ENCODE results near the gene PAX7. TPM values are rescaled to one million over a fixed set of nuclear protein-coding genes. Genes with fewer than 3 reads are reported as not detected.

Gene PAX7
- total and polyA plus RNA-seq, 9 of the 15 experiments (the other 6 are each of a cell fraction or from before 2014, with no cell fraction given), result not detected

- ATAC-seq (no peak), FAIRE-seq (no peak), DNase-seq (ENCODE audit: extremely low read depth in 1 of 4, low spot score in 3 of 4) (no peak)
- 19% methylated on average over 46 of the region's 53 CpGs for WGBS (ENCODE audit: insufficient coverage, low coverage, missing lambda C conversion rate)
- Histone ChIP-seq H3K4me2 (ENCODE audit: insufficient read depth, low read length) (no peak overlapping the region), H2AFZ (ENCODE audit: low read depth, low read length) (no peak overlapping the region), H4K20me1 (replicated peaks; ENCODE audit: control insufficient read depth, insufficient read depth, low read length) (0 out of 2 replicates have a peak, but pooled peaks cover 9% of the 10 kb centered on the region), H3K27ac (ENCODE audit: extremely low read depth, low read depth, low read length) (no peak overlapping the region), H3K9me3 (replicated peaks; ENCODE audit: control insufficient read depth, insufficient read depth, low read depth, low read length) (no peaks in the 10 kb centered on the region), H3K79me2 (ENCODE audit: control insufficient read depth, insufficient read depth, low read length) (no peaks in the 10 kb centered on the region), H3K9ac (ENCODE audit: insufficient read depth in 1 of 2, low read depth in 2 of 2, low read length in 2 of 2) (no peak overlapping the region), H3K27me3 (ENCODE audit: control insufficient read depth in 2 of 2, insufficient read depth in 2 of 2, low read length in 2 of 2) (peaks cover 62 to 76% of the 10 kb centered on the region in 2 experiments), H3K4me1 (replicated peaks in 1 of 2; ENCODE audit: control insufficient read depth in 2 of 2, insufficient read depth in 2 of 2, low read length in 2 of 2) (no peaks in the 10 kb centered on the region; a peak in 1 of 5 replicates), H3K4me3 (no peak overlapping the region), H3K9me1 (ENCODE audit: control insufficient read depth, insufficient read depth, low read length) (no peaks in the 10 kb centered on the region), H3K36me3 (ENCODE audit: control insufficient read depth, insufficient read depth, low read length) (no peaks in the 10 kb centered on the region)
- POLR2A ChIA-PET, result interaction anchor here (0.7 to 1.1 kb wide), 3 partner anchors 23 to 40 kb away, joined by 3 read pairs; no protein-coding TSS in a partner anchor
- CTCF ChIA-PET (ENCODE audit: low intra/inter-chr PET ratio), result no interaction called here
- intact Hi-C loops (cut with micrococcal nuclease) (no loop called here), in situ Hi-C loops (cut with MboI) (no loop called here)
- TF ChIP-seq ZNF699 (CRISPR knock-in tag; IDR thresholded peaks at IDR 0.05; ENCODE audit: insufficient replicate concordance), result no peak
- TF ChIP-seq GTF2A2 (tag; IDR thresholded peaks at IDR 0.05), result no peak
- no peak for TF ChIP-seq GABPA (tag; conservative IDR thresholded peaks at IDR 0.05; ENCODE audit: low read depth)
- TF ChIP-seq SPI1 (IDR thresholded peaks at IDR 0.05; ENCODE audit: borderline replicate concordance, low read depth, low read length), result no peak
- TF ChIP-seq KLF10 (CRISPR knock-in tag; IDR thresholded peaks at IDR 0.05), result no peak
- BruUV-seq (replicated peaks), result no TSS peak
Measured at GRCh38 chr1:18631496-18632217, 1.0 kb downstream of the PAX7 start.

- 29% methylated on average over 23 of the region's 23 CpGs for WGBS (ENCODE audit: insufficient coverage, low coverage, missing lambda C conversion rate)
- Histone ChIP-seq H3K4me1 (replicated peaks in 1 of 2; ENCODE audit: control insufficient read depth in 2 of 2, insufficient read depth in 2 of 2, low read length in 2 of 2) (no peaks in the 10 kb centered on the region; a peak in 1 of 5 replicates), H3K4me3 (no peak overlapping the region), H3K4me2 (ENCODE audit: insufficient read depth, low read length) (no peak overlapping the region), H2AFZ (ENCODE audit: low read depth, low read length) (no peak overlapping the region), H3K27me3 (ENCODE audit: control insufficient read depth in 2 of 2, insufficient read depth in 2 of 2, low read length in 2 of 2) (peaks cover 66 to 81% of the 10 kb centered on the region in 2 experiments), H3K36me3 (ENCODE audit: control insufficient read depth, insufficient read depth, low read length) (no peaks in the 10 kb centered on the region), H4K20me1 (replicated peaks; ENCODE audit: control insufficient read depth, insufficient read depth, low read length) (0 out of 2 replicates have a peak, but pooled peaks cover 14% of the 10 kb centered on the region), H3K9ac (ENCODE audit: insufficient read depth in 1 of 2, low read depth in 2 of 2, low read length in 2 of 2) (no peak overlapping the region), H3K9me3 (replicated peaks; ENCODE audit: control insufficient read depth, insufficient read depth, low read depth, low read length) (no peaks in the 10 kb centered on the region), H3K27ac (ENCODE audit: extremely low read depth, low read depth, low read length) (no peak overlapping the region), H3K9me1 (ENCODE audit: control insufficient read depth, insufficient read depth, low read length) (no peaks in the 10 kb centered on the region), H3K79me2 (ENCODE audit: control insufficient read depth, insufficient read depth, low read length) (no peaks in the 10 kb centered on the region)
- POLR2A ChIA-PET, result interaction anchor here (0.8 to 1.1 kb wide), 2 partner anchors 23 to 28 kb away, joined by 3 read pairs; no protein-coding TSS in a partner anchor
- CTCF ChIA-PET (ENCODE audit: low intra/inter-chr PET ratio), result no interaction called here
- intact Hi-C loops (cut with micrococcal nuclease), result no loop called here
- no TSS peak for BruUV-seq (replicated peaks)
- DNase-seq (ENCODE audit: extremely low read depth in 1 of 4, low spot score in 3 of 4) (no peak), FAIRE-seq (no peak), ATAC-seq (no peak)
- in situ Hi-C loops (cut with MboI), result no loop called here
- TF ChIP-seq, protein P1, sequence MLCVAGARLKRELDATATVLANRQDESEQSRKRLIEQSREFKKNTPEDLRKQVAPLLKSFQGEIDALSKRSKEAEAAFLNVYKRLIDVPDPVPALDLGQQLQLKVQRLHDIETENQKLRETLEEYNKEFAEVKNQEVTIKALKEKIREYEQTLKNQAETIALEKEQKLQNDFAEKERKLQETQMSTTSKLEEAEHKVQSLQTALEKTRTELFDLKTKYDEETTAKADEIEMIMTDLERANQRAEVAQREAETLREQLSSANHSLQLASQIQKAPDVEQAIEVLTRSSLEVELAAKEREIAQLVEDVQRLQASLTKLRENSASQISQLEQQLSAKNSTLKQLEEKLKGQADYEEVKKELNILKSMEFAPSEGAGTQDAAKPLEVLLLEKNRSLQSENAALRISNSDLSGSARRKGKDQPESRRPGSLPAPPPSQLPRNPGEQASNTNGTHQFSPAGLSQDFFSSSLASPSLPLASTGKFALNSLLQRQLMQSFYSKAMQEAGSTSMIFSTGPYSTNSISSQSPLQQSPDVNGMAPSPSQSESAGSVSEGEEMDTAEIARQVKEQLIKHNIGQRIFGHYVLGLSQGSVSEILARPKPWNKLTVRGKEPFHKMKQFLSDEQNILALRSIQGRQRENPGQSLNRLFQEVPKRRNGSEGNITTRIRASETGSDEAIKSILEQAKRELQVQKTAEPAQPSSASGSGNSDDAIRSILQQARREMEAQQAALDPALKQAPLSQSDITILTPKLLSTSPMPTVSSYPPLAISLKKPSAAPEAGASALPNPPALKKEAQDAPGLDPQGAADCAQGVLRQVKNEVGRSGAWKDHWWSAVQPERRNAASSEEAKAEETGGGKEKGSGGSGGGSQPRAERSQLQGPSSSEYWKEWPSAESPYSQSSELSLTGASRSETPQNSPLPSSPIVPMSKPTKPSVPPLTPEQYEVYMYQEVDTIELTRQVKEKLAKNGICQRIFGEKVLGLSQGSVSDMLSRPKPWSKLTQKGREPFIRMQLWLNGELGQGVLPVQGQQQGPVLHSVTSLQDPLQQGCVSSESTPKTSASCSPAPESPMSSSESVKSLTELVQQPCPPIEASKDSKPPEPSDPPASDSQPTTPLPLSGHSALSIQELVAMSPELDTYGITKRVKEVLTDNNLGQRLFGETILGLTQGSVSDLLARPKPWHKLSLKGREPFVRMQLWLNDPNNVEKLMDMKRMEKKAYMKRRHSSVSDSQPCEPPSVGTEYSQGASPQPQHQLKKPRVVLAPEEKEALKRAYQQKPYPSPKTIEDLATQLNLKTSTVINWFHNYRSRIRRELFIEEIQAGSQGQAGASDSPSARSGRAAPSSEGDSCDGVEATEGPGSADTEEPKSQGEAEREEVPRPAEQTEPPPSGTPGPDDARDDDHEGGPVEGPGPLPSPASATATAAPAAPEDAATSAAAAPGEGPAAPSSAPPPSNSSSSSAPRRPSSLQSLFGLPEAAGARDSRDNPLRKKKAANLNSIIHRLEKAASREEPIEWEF (CRISPR knock-in tag; IDR thresholded peaks at IDR 0.05), result no peak
- no peak for TF ChIP-seq SAFB (IDR thresholded peaks at IDR 0.05; ENCODE audit: borderline replicate concordance, low read depth, low read length)
- no peak for TF ChIP-seq MEF2D (tag; conservative IDR thresholded peaks at IDR 0.05; ENCODE audit: low read depth)
- no peak for TF ChIP-seq ZNF282 (CRISPR knock-in tag; IDR thresholded peaks at IDR 0.05)
- TF ChIP-seq ZNF445 (CRISPR knock-in tag; IDR thresholded peaks at IDR 0.05; ENCODE audit: low read depth), result no peak
Measured at GRCh38 chr1:18632218-18632588, 1.6 kb downstream of the PAX7 start.
